Activated CD4-positive, CD25-positive, alpha-beta regulatory T cell treated with anti-CD3 and anti-CD28 coated beads, Interleukin-2, amount 50 U/mL, for 72 hours (primary cell): ENCODE data around the gene IFNA7.
"Not testable (repeated sequence)": the region's sequence is repeated elsewhere in the genome, so short reads cannot be mapped to it uniquely, and the experiment has no call there.

Source experiments
- DNase-seq: peaks from one replicate; pipeline ENCODE4 v3.0.0; 2021

The IFNA7 gene

GRCh38 chr9:21202105-21202504, at the start of gene IFNA7:
Gene IFNA7, minus strand, starts transcription at chr9:21202205. Its CDS starts 40 bp downstream, at chr9:21202165.
- not testable (repeated sequence) for DNase-seq

- no peak for DNase-seq
These were observed 49.6 kb upstream of the IFNA7 start for GRCh38 chr9:21251638-21252037.

GRCh38 chr9:21251190-21251589, 49.2 kb upstream of the IFNA7 start:
- no peak for DNase-seq

GRCh38 chr9:21244836-21245235, 42.8 kb upstream of the IFNA7 start:
- no peak for DNase-seq

- DNase-seq = no peak
These were observed 37.9 kb upstream of the IFNA7 start, which contains the start of gene IFNA14 for GRCh38 chr9:21239911-21240310. Gene IFNA14, minus strand, starts transcription at chr9:21240005. Its CDS starts 70 bp downstream, at chr9:21239935.

GRCh38 chr9:21236360-21236714, 34.3 kb upstream of the IFNA7 start:
- DNase-seq = not testable (repeated sequence)

- DNase-seq = not testable (repeated sequence)
These were observed 33.7 kb upstream of the IFNA7 start for GRCh38 chr9:21235468-21236359.

GRCh38 chr9:21234153-21234687, 32.2 kb upstream of the IFNA7 start:
- no peak for DNase-seq

GRCh38 chr9:21233258-21233657, 31.3 kb upstream of the IFNA7 start:
- DNase-seq = no peak

GRCh38 chr9:21228122-21228521, 26.1 kb upstream of the IFNA7 start, which contains the start of gene IFNA17:
Gene IFNA17, minus strand, starts transcription at chr9:21228222. Its CDS starts 49 bp downstream, at chr9:21228173.
- no peak for DNase-seq

GRCh38 chr9:21217211-21217610, 15.2 kb upstream of the IFNA7 start, which contains the start of gene IFNA16:
Gene IFNA16, minus strand, starts transcription at chr9:21217311. Its CDS starts 6 bp downstream, at chr9:21217305.
- DNase-seq = not testable (repeated sequence)

- DNase-seq = not testable (repeated sequence)
These were observed 11.7 kb upstream of the IFNA7 start for GRCh38 chr9:21213411-21214326.

GRCh38 chr9:21212160-21212559, 10.2 kb upstream of the IFNA7 start:
- DNase-seq = not testable (repeated sequence)

GRCh38 chr9:21210782-21211181, 8.8 kb upstream of the IFNA7 start:
- DNase-seq = not testable (repeated sequence)

- no peak for DNase-seq
These were observed 8.3 kb upstream of the IFNA7 start for GRCh38 chr9:21210311-21210710.

GRCh38 chr9:21207043-21207442, 5.0 kb upstream of the IFNA7 start, which contains the start of gene IFNA10:
Gene IFNA10, minus strand, starts transcription at chr9:21207143. Its CDS starts 46 bp downstream, at chr9:21207097.
- DNase-seq = not testable (repeated sequence)

GRCh38 chr9:21205204-21205603, 3.2 kb upstream of the IFNA7 start:
- no peak for DNase-seq

- not testable (repeated sequence) for DNase-seq
These were observed 6.9 kb downstream of the IFNA7 start for GRCh38 chr9:21194867-21195776.

GRCh38 chr9:21187487-21187886, 14.5 kb downstream of the IFNA7 start, which contains the start of gene IFNA4:
Gene IFNA4, minus strand, starts transcription at chr9:21187587. Its CDS starts 56 bp downstream, at chr9:21187531.
- not testable (repeated sequence) for DNase-seq

GRCh38 chr9:21182810-21183736, 18.9 kb downstream of the IFNA7 start:
- DNase-seq = not testable (repeated sequence)
